ENCODE results near the gene TRABD2B.

The TRABD2B gene

GRCh38 chr1:47887475-47888293 lies 109.5 kb downstream of the TRABD2B start:
- Histone ChIP-seq H3K4me3 (no peak overlapping the region), H4K20me1 (no peaks in the 10 kb centered on the region), H3K27me3 (no peaks in the 10 kb centered on the region), H3K27ac (no peak overlapping the region), H3K4me1 (no peaks in the 10 kb centered on the region), H3K4me2 (no peak overlapping the region), H3K9ac (no peak overlapping the region), H3K36me3 (no peaks in the 10 kb centered on the region), H3K9me3 (replicated peaks in 1 of 11) (no peaks in the 10 kb centered on the region)
- no peak for TF ChIP-seq Cebpa-rat (IDR thresholded peaks at IDR 0.05)

GRCh38 chr1:47887060-47887459 lies 110.1 kb downstream of the TRABD2B start:
- TF ChIP-seq Cebpa-rat (IDR thresholded peaks at IDR 0.05), result no peak
- Histone ChIP-seq H3K27ac (no peak overlapping the region), H3K4me1 (no peaks in the 10 kb centered on the region)

GRCh38 chr1:47886141-47886540 lies 111.0 kb downstream of the TRABD2B start:
- Histone ChIP-seq H3K9ac (no peak overlapping the region), H3K27ac (no peak overlapping the region), H4K20me1 (no peaks in the 10 kb centered on the region), H3K27me3 (no peaks in the 10 kb centered on the region), H3K4me1 (no peaks in the 10 kb centered on the region), H3K36me3 (no peaks in the 10 kb centered on the region), H3K9me3 (replicated peaks in 1 of 11) (no peaks in the 10 kb centered on the region), H3K4me3 (no peak overlapping the region), H3K4me2 (no peak overlapping the region)
- no peak for TF ChIP-seq Cebpa-rat (IDR thresholded peaks at IDR 0.05)

More at GRCh38 chr1:47887060-47887459, 110.1 kb downstream of the TRABD2B start:
- no peak overlapping the region for H3K4me2 ChIP-seq
- H3K4me3 ChIP-seq, result no peak overlapping the region
- no peaks in the 10 kb centered on the region for H3K36me3 ChIP-seq
- H3K9me3 ChIP-seq (replicated peaks in 1 of 11), result no peaks in the 10 kb centered on the region
- H4K20me1 ChIP-seq, result no peaks in the 10 kb centered on the region
- no peaks in the 10 kb centered on the region for H3K27me3 ChIP-seq
- H3K9ac ChIP-seq, result no peak overlapping the region

GRCh38 chr1:47885062-47885830 lies 111.9 kb downstream of the TRABD2B start:
- no peak for TF ChIP-seq Cebpa-rat (IDR thresholded peaks at IDR 0.05)
- no peaks in the 10 kb centered on the region for H3K27me3 ChIP-seq
- no peaks in the 10 kb centered on the region for H4K20me1 ChIP-seq
- H3K27ac ChIP-seq, result no peak overlapping the region
- no peak overlapping the region for H3K4me2 ChIP-seq
- no peak overlapping the region for H3K9ac ChIP-seq
- no peaks in the 10 kb centered on the region for H3K9me3 ChIP-seq (replicated peaks in 1 of 11)
- no peaks in the 10 kb centered on the region for H3K36me3 ChIP-seq
- no peaks in the 10 kb centered on the region for H3K4me1 ChIP-seq
- no peak overlapping the region for H3K4me3 ChIP-seq

- H3K4me2 ChIP-seq, result no peak overlapping the region
- H3K36me3 ChIP-seq, result no peaks in the 10 kb centered on the region
- H3K27ac ChIP-seq, result no peak overlapping the region
- H3K4me3 ChIP-seq, result no peak overlapping the region
- H3K27me3 ChIP-seq, result no peaks in the 10 kb centered on the region
- H3K9me3 ChIP-seq (replicated peaks in 1 of 11), result no peaks in the 10 kb centered on the region
- TF ChIP-seq Cebpa-rat (IDR thresholded peaks at IDR 0.05), result no peak
- no peaks in the 10 kb centered on the region for H4K20me1 ChIP-seq
- H3K9ac ChIP-seq, result no peak overlapping the region
- H3K4me1 ChIP-seq, result no peaks in the 10 kb centered on the region
Measured at GRCh38 chr1:47883963-47884362, 113.2 kb downstream of the TRABD2B start.

GRCh38 chr1:47881505-47882442 lies 115.4 kb downstream of the TRABD2B start:
- no peak overlapping the region for H3K4me2 ChIP-seq
- H3K4me3 ChIP-seq, result no peak overlapping the region
- TF ChIP-seq Cebpa-rat (IDR thresholded peaks at IDR 0.05), result no peak
- H3K27me3 ChIP-seq, result no peaks in the 10 kb centered on the region
- no peaks in the 10 kb centered on the region for H3K4me1 ChIP-seq
- no peaks in the 10 kb centered on the region for H3K36me3 ChIP-seq
- H4K20me1 ChIP-seq, result no peaks in the 10 kb centered on the region
- H3K27ac ChIP-seq, result no peak overlapping the region
- H3K9ac ChIP-seq, result no peak overlapping the region
- H3K9me3 ChIP-seq (replicated peaks in 1 of 11), result no peaks in the 10 kb centered on the region

GRCh38 chr1:47876587-47876963 lies 120.6 kb downstream of the TRABD2B start:
- Histone ChIP-seq H3K4me3 (no peak overlapping the region), H3K36me3 (no peaks in the 10 kb centered on the region), H3K27me3 (no peaks in the 10 kb centered on the region), H4K20me1 (no peaks in the 10 kb centered on the region), H3K9me3 (replicated peaks in 1 of 11) (no peaks in the 10 kb centered on the region), H3K4me1 (peaks cover 0 to 26% (median 16%) of the 10 kb centered on the region in 10 experiments; a peak in 15 of 20 replicates), H3K4me2 (no peak overlapping the region), H3K27ac (no peak overlapping the region), H3K9ac (no peak overlapping the region)
- no peak for TF ChIP-seq Cebpa-rat (IDR thresholded peaks at IDR 0.05)

GRCh38 chr1:47875831-47876586 lies 121.2 kb downstream of the TRABD2B start:
- 0 out of 22 replicates have a peak overlapping the region, but pooled peaks of 1 of the 11 experiments have one; percentile 2 for H3K4me2 ChIP-seq
- H3K36me3 ChIP-seq, result no peaks in the 10 kb centered on the region
- H3K4me3 ChIP-seq, result no peak overlapping the region
- H3K27me3 ChIP-seq, result no peaks in the 10 kb centered on the region
- no peaks in the 10 kb centered on the region for H4K20me1 ChIP-seq
- H3K4me1 ChIP-seq, result peaks cover 0 to 29% (median 19%) of the 10 kb centered on the region in 10 experiments; a peak in 15 of 20 replicates
- H3K27ac ChIP-seq, result no peak overlapping the region
- H3K9me3 ChIP-seq (replicated peaks in 1 of 11), result no peaks in the 10 kb centered on the region
- TF ChIP-seq Cebpa-rat (IDR thresholded peaks at IDR 0.05), result no peak
- H3K9ac ChIP-seq, result no peak overlapping the region
